Fibroblast of lung (primary cell): ENCODE measurements around the gene MIXL1. TPM values are rescaled to one million over a fixed set of nuclear protein-coding genes. Genes with fewer than 3 reads are reported as not detected.

Experiments used
- DNase-seq, 2 donors: peaks; one replicate each; pipeline versions ENCODE4 v3.0.0 to v3.0.0-alpha.2; 2010; ENCODE audit warnings: low read depth in 2 of 2
- H2AFZ ChIP-seq: 2 replicates; pipeline ENCODE4 v1.5.1; 2012; ENCODE audit warnings: low read length, control low read depth, inconsistent platforms
- H3K27ac ChIP-seq: 2 replicates; pipeline ENCODE4 v1.5.1; 2011; ENCODE audit warnings: low read length, control low read depth; ENCODE audit not compliant: insufficient read depth
- H3K27me3 ChIP-seq: 2 replicates; pipeline ENCODE4 v1.5.1; 2011; ENCODE audit warnings: mild to moderate bottlenecking, low read length; ENCODE audit not compliant: control insufficient read depth, insufficient read depth
- H3K36me3 ChIP-seq: 2 replicates; pipeline ENCODE4 v1.5.1; 2011; ENCODE audit warnings: low read length; ENCODE audit not compliant: control insufficient read depth, insufficient read depth
- H3K4me1 ChIP-seq: 2 replicates; pipeline ENCODE4 v1.5.1; 2011; ENCODE audit warnings: low read length; ENCODE audit not compliant: control insufficient read depth, insufficient read depth; ENCODE audit errors: extremely low read depth
- H3K4me2 ChIP-seq: 2 replicates; pipeline ENCODE4 v1.5.1; 2011; ENCODE audit warnings: low read length, control low read depth; ENCODE audit not compliant: insufficient read depth; ENCODE audit errors: extremely low read depth
- H3K4me3 ChIP-seq, 4 experiments: fragments of 200-600 bp in 1 of 4; sonication (generic) in 1 of 4; replicated peaks in 1 of 4; 2 replicates each; pipeline ENCODE4 v1.5.1; 2011 to 2016; ENCODE audit warnings: low read length in 4 of 4, low read depth in 3 of 4, mild to moderate bottlenecking in 3 of 4, control low read depth in 2 of 4, inconsistent platforms in 1 of 4, mixed read lengths in 1 of 4; ENCODE audit not compliant: insufficient read depth in 1 of 4; ENCODE audit errors: control extremely low read depth in 1 of 4
- H3K79me2 ChIP-seq: 2 replicates; pipeline ENCODE4 v1.5.1; 2012; ENCODE audit warnings: mild to moderate bottlenecking, low read length, inconsistent platforms; ENCODE audit not compliant: control insufficient read depth, insufficient read depth
- H3K9ac ChIP-seq: 2 replicates; pipeline ENCODE4 v1.5.1; 2011; ENCODE audit warnings: mild to moderate bottlenecking, low read length, control low read depth; ENCODE audit not compliant: insufficient read depth
- H3K9me3 ChIP-seq: 2 replicates; pipeline ENCODE4 v1.5.1; 2012; ENCODE audit warnings: low read depth, low read length; ENCODE audit not compliant: control insufficient read depth, insufficient read depth
- H4K20me1 ChIP-seq: 2 replicates; pipeline ENCODE4 v1.5.1; 2011; ENCODE audit warnings: low read length; ENCODE audit not compliant: control insufficient read depth, insufficient read depth; ENCODE audit errors: extremely low read depth
- CTCF ChIP-seq, 2 donors: IDR thresholded peaks in 1 of 2; conservative IDR thresholded peaks in 1 of 2; 1 replicate in 1 of 2; 2 replicates in 1 of 2; pipeline ENCODE4 v1.5.1; 2011 to 2012; ENCODE audit warnings: low read length in 2 of 2, control low read depth in 1 of 2, inconsistent platforms in 1 of 2, low read depth in 1 of 2, mild to moderate bottlenecking in 1 of 2
- EZH2 ChIP-seq: IDR thresholded peaks from 2 replicates; pipeline ENCODE4 v1.5.1; 2012; ENCODE audit warnings: low read length, control low read depth, mild to moderate bottlenecking; ENCODE audit errors: missing control alignments
- polyA plus RNA-seq, 2 donors: library from polyadenylated mRNA; depleted of rRNA in 1 of 2; stranded (reverse) in 1 of 2; unstranded in 1 of 2; fragments of >200 nt; gene quantifications; 2 replicates each; pipeline ENCODE4 v1.2.1, GENCODE V29; 2011 to 2012; ENCODE audit warnings: missing spikeins in 1 of 2
- total RNA-seq: library from RNA; depleted of rRNA; stranded (reverse); fragments of >200 nt; gene quantifications from 2 replicates; pipeline ENCODE4 v1.2.1, GENCODE V29; 2014

MIXL1 gene
- total and polyA plus RNA-seq, 2 donors (not counting 1 experiment from before 2014, with no cell fraction given): 0.07 TPM; not detected in 1

GRCh38 chr1:226187380-226187779, 36.1 kb upstream of the MIXL1 start:
- Histone ChIP-seq H3K4me3 (peak overlapping the region; percentile 70 to 95 (median 82)), H4K20me1 (peaks cover 6% of the 10 kb centered on the region), H3K36me3 (peaks cover 2% of the 10 kb centered on the region), H3K9me3 (no peaks in the 10 kb centered on the region), H3K27me3 (no peaks in the 10 kb centered on the region), H3K9ac (no peak overlapping the region), H3K79me2 (peaks cover 46% of the 10 kb centered on the region), H3K4me1 (peaks cover 7% of the 10 kb centered on the region), H3K27ac (peak overlapping the region; percentile 87), H3K4me2 (peak overlapping the region; percentile 92), H2AFZ (peak overlapping the region; percentile 95)
- no peak for DNase-seq
- TF ChIP-seq CTCF (conservative IDR thresholded peaks at IDR 0.05 in 1 of 2, IDR thresholded peaks at IDR 0.05 in 1 of 2; ENCODE audit: low read depth in 1 of 2, low read length in 2 of 2) (no peak), EZH2 (no peak)

- DNase-seq: no peak
- Histone ChIP-seq H3K9ac (no peak overlapping the region), H3K9me3 (no peaks in the 10 kb centered on the region), H3K79me2 (no peaks in the 10 kb centered on the region), H3K4me2 (no peak overlapping the region), H3K4me1 (no peaks in the 10 kb centered on the region), H3K27me3 (no peaks in the 10 kb centered on the region), H3K36me3 (no peaks in the 10 kb centered on the region), H4K20me1 (no peaks in the 10 kb centered on the region), H2AFZ (no peak overlapping the region), H3K27ac (no peak overlapping the region), H3K4me3 (no peak overlapping the region)
- TF ChIP-seq CTCF (conservative IDR thresholded peaks at IDR 0.05 in 1 of 2, IDR thresholded peaks at IDR 0.05 in 1 of 2; ENCODE audit: low read depth in 1 of 2, low read length in 2 of 2) (no peak), EZH2 (no peak)
Measured at GRCh38 chr1:226195144-226195543, 28.3 kb upstream of the MIXL1 start.

- no peak for TF ChIP-seq EZH2
- TF ChIP-seq CTCF (conservative IDR thresholded peaks at IDR 0.05 in 1 of 2, IDR thresholded peaks at IDR 0.05 in 1 of 2; ENCODE audit: low read depth in 1 of 2, low read length in 2 of 2): no peak
- Histone ChIP-seq H2AFZ (no peak overlapping the region), H3K4me3 (no peak overlapping the region), H4K20me1 (no peaks in the 10 kb centered on the region), H3K4me1 (no peaks in the 10 kb centered on the region), H3K4me2 (no peak overlapping the region), H3K9me3 (no peaks in the 10 kb centered on the region), H3K79me2 (no peaks in the 10 kb centered on the region), H3K27ac (no peak overlapping the region), H3K27me3 (no peaks in the 10 kb centered on the region), H3K9ac (no peak overlapping the region), H3K36me3 (no peaks in the 10 kb centered on the region)
- DNase-seq: no peak
Measured at GRCh38 chr1:226199971-226200370, 23.5 kb upstream of the MIXL1 start.
